K562 treated with DMSO at 1 percent for 48 hours (cell line): ENCODE results near the gene PIP. TPM values are rescaled to one million over a fixed set of nuclear protein-coding genes. Genes with fewer than 3 reads are reported as not detected.

ENCODE experiments used
- total RNA-seq: library from RNA; unstranded; fragments of 300-600 nt; gene quantifications from 2 replicates; pipeline ENCODE4 v1.2.3, GENCODE V29; 2022; ENCODE audit warnings: low replicate concordance; ENCODE audit errors: extremely low read depth

PIP gene, protein sequence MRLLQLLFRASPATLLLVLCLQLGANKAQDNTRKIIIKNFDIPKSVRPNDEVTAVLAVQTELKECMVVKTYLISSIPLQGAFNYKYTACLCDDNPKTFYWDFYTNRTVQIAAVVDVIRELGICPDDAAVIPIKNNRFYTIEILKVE
- total RNA-seq, result not detected in 2 replicates

DNA sequence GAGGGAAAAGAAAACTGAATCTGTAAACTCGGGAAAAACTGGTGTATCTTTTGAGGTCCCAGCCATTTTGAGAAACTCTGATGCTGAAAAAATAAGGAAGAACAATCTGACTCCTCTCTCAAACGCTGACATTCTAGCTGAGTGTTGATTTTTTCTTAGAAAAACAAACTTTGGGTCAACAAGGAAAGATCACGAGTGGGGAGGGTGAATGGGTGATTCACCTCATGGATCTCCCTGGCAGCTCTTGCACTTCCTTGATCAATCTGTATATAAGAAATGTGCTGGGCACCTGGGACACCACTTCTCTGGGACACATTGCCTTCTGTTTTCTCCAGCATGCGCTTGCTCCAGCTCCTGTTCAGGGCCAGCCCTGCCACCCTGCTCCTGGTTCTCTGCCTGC, at the start of gene PIP:
Gene PIP (plus strand): TSS at position 297 of the 400 bp plus-strand sequence. CDS start 40 bp downstream, at position 337.

DNA sequence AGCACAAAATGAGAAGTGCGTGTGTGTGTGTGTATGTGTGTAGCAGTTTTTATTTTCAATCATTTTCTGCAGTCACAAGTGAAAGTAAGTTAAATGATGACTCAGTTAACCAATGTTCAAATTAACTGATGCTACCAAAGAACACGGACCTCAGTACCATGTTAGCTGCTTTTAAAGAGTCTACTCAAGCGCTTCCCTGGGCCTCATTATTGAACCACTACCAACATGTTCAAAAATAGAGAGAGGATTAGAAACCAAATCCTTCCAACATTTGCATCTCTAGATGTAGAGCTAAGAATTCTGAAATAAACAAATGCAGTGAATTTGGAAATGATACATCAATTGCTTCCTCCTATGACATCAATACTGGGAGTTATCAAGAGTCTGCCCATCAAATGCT, 51.1 kb downstream of the PIP start, which contains the start of gene TAS2R39:
Gene TAS2R39 (plus strand): TSS at position 396 of the 400 bp plus-strand sequence. CDS start 0 bp downstream, at position 396.

Other genes with a start within 250 kb of the PIP start
- not detected in 2 replicates for gene TRPV6, start 246.3 kb upstream of the PIP start, total RNA-seq
- gene TRPV5, start 198.3 kb upstream of the PIP start, total RNA-seq, result not detected in 2 replicates
- not detected in 2 replicates for gene LLCFC1, start 192.6 kb upstream of the PIP start, total RNA-seq
- gene KEL, start 169.7 kb upstream of the PIP start, total RNA-seq, result not detected in 2 replicates
- gene OR9A2, start 104.9 kb upstream of the PIP start, total RNA-seq, result not detected in 2 replicates
- gene OR6V1, start 79.7 kb upstream of the PIP start, total RNA-seq, result not detected in 2 replicates
- gene TAS2R39, start 51.3 kb downstream of the PIP start, total RNA-seq, result not detected in 2 replicates
- gene TAS2R40, start 90.0 kb downstream of the PIP start, total RNA-seq, result not detected in 2 replicates
- gene GSTK1, start 131.4 kb downstream of the PIP start, total RNA-seq, result 397 TPM in 1 of 2 replicates, not detected in the other
- gene TMEM139, start 152.9 kb downstream of the PIP start, total RNA-seq, result not detected in 2 replicates
- not detected in 2 replicates for gene CASP2, start 156.3 kb downstream of the PIP start, total RNA-seq
- gene CLCN1, start 184.0 kb downstream of the PIP start, total RNA-seq, result not detected in 2 replicates
- not detected in 2 replicates for gene FAM131B, start 230.6 kb downstream of the PIP start, total RNA-seq
- gene ZYX, start 249.3 kb downstream of the PIP start, total RNA-seq, result not detected in 2 replicates